H1 (cell line): ENCODE results near the gene TSR3.

Experiments
- BACH1 ChIP-seq: IDR thresholded peaks from 2 replicates; pipeline ENCODE4 v1.6.1; 2012; ENCODE audit warnings: low read length, improper control_type of control experiment
- CTCF ChIP-seq, 3 experiments: IDR thresholded peaks; 1 replicate in 2 of 3; 2 replicates in 1 of 3; pipeline versions ENCODE4 v1.5.1 to v1.6.1; 2011; ENCODE audit warnings: low read length in 3 of 3, mild to moderate bottlenecking in 3 of 3, inconsistent platforms in 2 of 3, low read depth in 1 of 3, moderate library complexity in 1 of 3; ENCODE audit not compliant: insufficient read depth in 1 of 3; ENCODE audit errors: control extremely low read depth in 1 of 3
- GABPA ChIP-seq: IDR thresholded peaks from 2 replicates; pipeline ENCODE4 v1.6.1; 2011; ENCODE audit warnings: mild to moderate bottlenecking, low read length, moderate library complexity, borderline replicate concordance; ENCODE audit not compliant: insufficient read depth
- POLR2AphosphoS5 ChIP-seq: IDR thresholded peaks from 2 replicates; pipeline ENCODE4 v1.6.1; 2011; ENCODE audit warnings: low read depth, low read length
- SIN3A ChIP-seq, 2 experiments: IDR thresholded peaks in 1 of 2; conservative IDR thresholded peaks in 1 of 2; 2 replicates each; pipeline ENCODE4 v1.6.1; 2011 to 2012; ENCODE audit warnings: low read length in 2 of 2, improper control_type of control experiment in 1 of 2, low read depth in 1 of 2, mild to moderate bottlenecking in 1 of 2
- USF2 ChIP-seq: IDR thresholded peaks from 2 replicates; pipeline ENCODE4 v1.6.1; 2011; ENCODE audit warnings: low read length, improper control_type of control experiment

GRCh38 chr16:1308036-1308976 lies 43.4 kb downstream of the TSR3 start:
- TF ChIP-seq CTCF (IDR thresholded peaks at IDR 0.05; ENCODE audit: control extremely low read depth in 1 of 3, insufficient read depth in 1 of 3, low read depth in 1 of 3, low read length in 3 of 3) (no peak), USF2 (no peak), GABPA (no peak), POLR2AphosphoS5 (no peak; the same call in 1 of the 2 replicates), SIN3A (conservative IDR thresholded peaks at IDR 0.05 in 1 of 2, IDR thresholded peaks at IDR 0.05 in 1 of 2; ENCODE audit: low read depth in 1 of 2, low read length in 2 of 2) (peak in 1 of 2 experiments; percentile 24; a peak in 1 of 4 replicates), BACH1 (peak; percentile 90)
